Astrocyte of the spinal cord (primary cell): Measurements from ENCODE around the gene LATS2.

Experiments
- DNase-seq: peaks from one replicate; pipeline ENCODE4 v3.0.0; 2011; ENCODE audit warnings: low read depth, low spot score
- H3K4me3 ChIP-seq: 2 replicates; pipeline ENCODE4 v1.5.1; 2011; ENCODE audit warnings: low read depth, mild to moderate bottlenecking, low read length, moderate library complexity
- CTCF ChIP-seq: IDR thresholded peaks from 2 replicates; pipeline ENCODE4 v1.5.1; 2012; ENCODE audit warnings: low read depth, mild to moderate bottlenecking, low read length, inconsistent platforms
- in situ Hi-C: cut with HindIII; loops from 2 replicates; pipeline ENCODE4 v1.10.0; 2017; ENCODE audit warnings: low sequenced_read_pairs

LATS2 gene

DNA sequence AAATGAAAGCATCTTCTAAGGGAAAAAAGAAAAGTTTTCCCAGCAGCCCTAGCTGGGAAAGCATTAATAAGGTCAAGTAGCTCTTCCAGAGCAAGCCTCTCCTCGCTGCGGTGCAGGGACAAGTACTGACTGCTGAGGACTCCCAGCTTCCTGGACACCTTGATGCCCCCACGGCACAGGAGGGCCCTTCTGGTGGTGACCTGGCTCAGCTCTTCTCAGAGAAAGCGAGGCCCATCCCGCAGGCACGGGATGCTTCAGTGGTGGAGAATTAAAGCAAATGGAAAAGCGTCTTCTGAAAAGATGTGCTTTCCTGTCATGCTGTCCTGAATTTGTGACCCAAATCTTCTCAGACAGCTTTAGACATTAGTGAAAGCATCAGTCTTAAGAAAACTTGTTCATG is 38.8 kb upstream of the LATS2 start:
- no peak overlapping the region for H3K4me3 ChIP-seq
- in situ Hi-C loops = no loop called here
- TF ChIP-seq CTCF = no peak
- no peak for DNase-seq

- no peak for TF ChIP-seq CTCF
- in situ Hi-C loops = no loop called here
- no peak for DNase-seq
- no peak overlapping the region for H3K4me3 ChIP-seq
These were observed 33.9 kb upstream of the LATS2 start for GRCh38 chr13:21095311-21095710.

GRCh38 chr13:21089830-21090229 is 28.4 kb upstream of the LATS2 start:
- no peak overlapping the region for H3K4me3 ChIP-seq
- DNase-seq = no peak
- TF ChIP-seq CTCF = no peak
- in situ Hi-C loops = no loop called here

DNA sequence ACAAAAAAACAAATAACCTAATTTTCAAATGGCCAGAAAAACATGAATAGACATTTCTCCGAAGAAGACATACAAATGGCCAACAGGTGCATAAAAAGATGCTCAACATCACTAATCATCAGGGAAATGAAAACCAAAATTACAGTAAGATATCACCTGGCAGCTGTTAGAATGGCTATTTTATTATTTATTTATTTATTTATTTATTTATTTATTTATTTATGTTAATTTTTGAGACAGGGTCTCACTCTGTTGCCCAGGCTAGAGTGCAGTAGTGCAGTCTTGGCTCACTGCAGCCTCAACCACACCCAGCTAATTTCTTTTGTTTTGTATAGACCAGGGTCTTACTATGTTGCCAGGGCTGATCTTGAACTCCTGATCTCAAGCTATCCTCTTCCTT is 27.1 kb upstream of the LATS2 start:
- in situ Hi-C loops = no loop called here
- DNase-seq = no peak
- no peak overlapping the region for H3K4me3 ChIP-seq
- no peak for TF ChIP-seq CTCF

- in situ Hi-C loops = no loop called here
These were observed 25.5 kb upstream of the LATS2 start for GRCh38 chr13:21086929-21087328.

DNA sequence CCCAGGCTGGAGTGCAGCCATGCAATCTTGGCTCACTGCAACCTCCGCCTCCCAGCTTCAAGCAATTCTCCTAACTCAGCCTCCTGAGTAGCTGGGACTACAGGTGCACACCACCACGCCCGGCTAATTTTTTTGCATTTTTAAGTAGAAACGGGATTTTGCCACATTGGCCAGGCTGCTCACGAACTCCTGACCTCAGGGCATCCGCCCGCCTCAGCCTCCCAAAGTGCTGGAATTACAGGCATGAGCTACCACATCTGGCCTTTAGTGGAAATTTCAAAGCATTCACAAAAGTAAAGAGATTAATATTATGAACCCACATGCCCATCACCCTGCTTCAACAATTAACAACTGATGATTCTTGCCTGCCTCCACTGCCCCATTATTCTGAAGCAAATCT is 20.5 kb upstream of the LATS2 start:
- in situ Hi-C loops = no loop called here
- no peak for DNase-seq
- TF ChIP-seq CTCF = no peak
- no peak overlapping the region for H3K4me3 ChIP-seq

More at GRCh38 chr13:21086929-21087328, 25.5 kb upstream of the LATS2 start:
- H3K4me3 ChIP-seq = no peak overlapping the region
- no peak for TF ChIP-seq CTCF
- DNase-seq = no peak

DNA sequence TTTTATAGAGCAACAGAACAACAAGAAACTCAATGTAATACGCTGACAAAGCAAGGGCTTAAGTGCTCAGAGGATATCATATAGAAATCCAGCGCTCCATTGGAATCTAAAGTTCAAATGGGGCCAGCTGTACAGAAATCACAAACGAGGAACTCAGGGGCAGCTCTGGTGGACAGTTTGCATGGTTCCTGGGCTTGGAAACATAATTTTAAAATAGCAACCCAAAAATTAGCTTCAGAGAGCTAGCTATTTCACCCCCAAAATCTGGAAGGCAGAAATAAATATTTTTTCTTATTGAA is 19.2 kb upstream of the LATS2 start:
- H3K4me3 ChIP-seq = no peak overlapping the region
- TF ChIP-seq CTCF = no peak
- no peak for DNase-seq
- in situ Hi-C loops = no loop called here
